Erythroblast (primary cell): ENCODE measurements around the gene S100A16.

ENCODE experiments used
- GATA1 ChIP-seq: IDR thresholded peaks from 2 replicates; pipeline ENCODE4 v1.6.1; 2011; ENCODE audit warnings: low read depth, mild to moderate bottlenecking, control low read depth, low read length, moderate library complexity
- POLR2A ChIP-seq: IDR thresholded peaks from 2 replicates; pipeline ENCODE4 v1.6.1; 2011; ENCODE audit warnings: mild to moderate bottlenecking, low read length

DNA sequence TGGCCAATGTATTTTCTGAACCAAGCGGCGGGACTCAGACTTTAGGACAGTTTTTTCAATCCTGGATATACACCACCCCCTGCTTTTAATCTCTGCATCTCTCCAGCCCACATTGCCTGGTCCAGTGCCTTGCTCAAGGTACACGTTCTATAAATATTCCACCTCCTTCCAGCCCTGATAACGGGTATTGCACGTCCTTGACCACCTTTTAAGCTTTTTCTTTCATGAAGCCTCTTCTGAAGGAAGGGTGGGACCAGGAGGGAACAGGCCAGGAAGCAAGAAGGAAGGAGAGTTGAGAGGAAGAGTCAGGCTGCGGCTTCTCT is 3.4 kb downstream of the S100A16 start:
- no peak for TF ChIP-seq POLR2A
- no peak for TF ChIP-seq GATA1
